IPS-NIHi7 (cell line): ENCODE results near the gene SNTG2.

ENCODE experiments used
- DNase-seq: peaks from one replicate; pipeline ENCODE4 v3.0.0; 2012; ENCODE audit warnings: mixed read lengths; ENCODE audit errors: extremely low spot score

SNTG2 gene

GRCh38 chr2:987789-988188, 37.1 kb downstream of the SNTG2 start:
- no peak for DNase-seq

- no peak for DNase-seq
Measured at GRCh38 chr2:989781-990467, 39.3 kb downstream of the SNTG2 start.

GRCh38 chr2:990970-991369, 40.3 kb downstream of the SNTG2 start:
- DNase-seq, result no peak

GRCh38 chr2:1002350-1002749, 51.7 kb downstream of the SNTG2 start:
- no peak for DNase-seq

- no peak for DNase-seq
Measured at GRCh38 chr2:1004398-1004797, 53.7 kb downstream of the SNTG2 start.

GRCh38 chr2:1010415-1010930, 59.8 kb downstream of the SNTG2 start:
- no peak for DNase-seq

- no peak for DNase-seq
Measured at GRCh38 chr2:1011006-1011405, 60.4 kb downstream of the SNTG2 start.

GRCh38 chr2:1011985-1012384, 61.3 kb downstream of the SNTG2 start:
- DNase-seq, result no peak

GRCh38 chr2:1014802-1015201, 64.2 kb downstream of the SNTG2 start:
- DNase-seq, result no peak

GRCh38 chr2:1016500-1016899, 65.9 kb downstream of the SNTG2 start:
- no peak for DNase-seq

- DNase-seq, result no peak
Measured at GRCh38 chr2:1017827-1018226, 67.2 kb downstream of the SNTG2 start.

- no peak for DNase-seq
Measured at GRCh38 chr2:1020206-1020605, 69.6 kb downstream of the SNTG2 start.

GRCh38 chr2:1022178-1022577, 71.5 kb downstream of the SNTG2 start:
- no peak for DNase-seq

GRCh38 chr2:1024981-1025380, 74.3 kb downstream of the SNTG2 start:
- no peak for DNase-seq

GRCh38 chr2:1026141-1026540, 75.5 kb downstream of the SNTG2 start:
- DNase-seq, result no peak

- no peak for DNase-seq
Measured at GRCh38 chr2:1028831-1029230, 78.2 kb downstream of the SNTG2 start.

GRCh38 chr2:1032030-1032429, 81.4 kb downstream of the SNTG2 start:
- DNase-seq, result no peak

- DNase-seq, result no peak
Measured at GRCh38 chr2:1033069-1033468, 82.4 kb downstream of the SNTG2 start.

- DNase-seq, result no peak
Measured at GRCh38 chr2:1037066-1037465, 86.4 kb downstream of the SNTG2 start.

- no peak for DNase-seq
Measured at GRCh38 chr2:1039549-1039948, 88.9 kb downstream of the SNTG2 start.

GRCh38 chr2:1041012-1041805, 90.6 kb downstream of the SNTG2 start:
- DNase-seq, result no peak

- DNase-seq, result no peak
Measured at GRCh38 chr2:1045109-1045508, 94.5 kb downstream of the SNTG2 start.

GRCh38 chr2:1046067-1046466, 95.4 kb downstream of the SNTG2 start:
- DNase-seq, result no peak
